Measurements from ENCODE around the gene N4BP2L2.

DNA sequence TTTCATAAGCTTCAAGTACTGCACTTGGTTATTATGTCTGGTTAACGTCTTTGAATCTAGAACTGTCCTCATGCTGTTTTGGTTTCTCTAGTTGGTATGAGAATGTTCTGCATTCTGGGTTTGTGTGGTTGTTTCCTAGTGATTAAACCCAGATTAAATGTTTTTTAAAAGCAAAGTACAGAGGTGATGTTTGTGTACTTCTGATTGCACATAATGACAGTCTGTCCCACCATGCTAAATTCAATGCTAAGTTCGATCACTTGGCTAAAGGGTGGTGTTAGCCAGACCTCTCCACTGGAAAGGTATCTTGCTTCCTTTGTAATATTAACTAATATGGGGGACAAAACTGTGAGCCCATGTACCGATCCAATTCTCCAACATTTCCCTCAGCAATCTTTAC, 125.3 kb downstream of the N4BP2L2 start:
- TF ChIP-seq CTCF (conservative IDR thresholded peaks at IDR 0.05 in 1 of 2, IDR thresholded peaks at IDR 0.05 in 1 of 2; ENCODE audit: extremely low read depth in 1 of 2, insufficient read depth in 1 of 2, low read depth in 1 of 2, low read length in 2 of 2): no peak
- TF ChIP-seq EZH2 (IDR thresholded peaks at IDR 0.05; ENCODE audit: borderline replicate concordance, low read length): no peak
